GM21390 (cell line): Measurements from ENCODE around the gene FAM120B.

Source experiments
- ATAC-seq: cut with Tn5 transposase; IDR thresholded peaks from one replicate; pipeline ENCODE4 v1.9.1; 2021; ENCODE audit not compliant: unreplicated experiment

Gene FAM120B

GRCh38 chr6:170272341-170273065 lies 34.1 kb upstream of the FAM120B start:
- ATAC-seq, result no peak

- no peak for ATAC-seq
Observed at GRCh38 chr6:170273191-170273590, 33.4 kb upstream of the FAM120B start.

GRCh38 chr6:170273681-170274080 lies 32.9 kb upstream of the FAM120B start:
- ATAC-seq, result no peak

- no peak for ATAC-seq
Observed at GRCh38 chr6:170274713-170275560, 31.6 kb upstream of the FAM120B start.

GRCh38 chr6:170276369-170277057 lies 30.0 kb upstream of the FAM120B start:
- ATAC-seq, result no peak

GRCh38 chr6:170277893-170278742 lies 28.4 kb upstream of the FAM120B start:
- no peak for ATAC-seq

GRCh38 chr6:170278743-170279094 lies 27.8 kb upstream of the FAM120B start:
- no peak for ATAC-seq

GRCh38 chr6:170279426-170279825 lies 27.1 kb upstream of the FAM120B start:
- no peak for ATAC-seq

- no peak for ATAC-seq
Observed at GRCh38 chr6:170279977-170280688, 26.4 kb upstream of the FAM120B start.

- ATAC-seq, result no peak
Observed at GRCh38 chr6:170280689-170281045, 25.9 kb upstream of the FAM120B start.

- ATAC-seq, result no peak
Observed at GRCh38 chr6:170281331-170282292, 24.9 kb upstream of the FAM120B start.

- no peak for ATAC-seq
Observed at GRCh38 chr6:170282512-170283158, 23.9 kb upstream of the FAM120B start.

GRCh38 chr6:170283212-170284081 lies 23.1 kb upstream of the FAM120B start:
- no peak for ATAC-seq

- ATAC-seq, result no peak
Observed at GRCh38 chr6:170284126-170284773, 22.3 kb upstream of the FAM120B start.

GRCh38 chr6:170284866-170285469 lies 21.6 kb upstream of the FAM120B start:
- ATAC-seq, result no peak

- no peak for ATAC-seq
Observed at GRCh38 chr6:170285482-170285881, 21.1 kb upstream of the FAM120B start.
